Aorta (tissue), 5 donors: Measurements from ENCODE around the gene PPP4R3A. TPM values are rescaled to one million over a fixed set of nuclear protein-coding genes. Genes with fewer than 3 reads are reported as not detected.

ENCODE experiments used
- ATAC-seq: fragments of 200-7000 bp; cut with Tn5 transposase; one replicate; pipeline ENCODE4 v1.9.1; 2022; ENCODE audit warnings: moderate library complexity; ENCODE audit not compliant: low FRiP score
- DNase-seq, 2 donors: peaks; one replicate each; pipeline ENCODE4 v3.0.0-alpha.2; 2020
- H3K27ac ChIP-seq, 2 donors: one replicate each; pipeline ENCODE4 v1.5.1; 2013; ENCODE audit warnings: low read length in 2 of 2, mild to moderate bottlenecking in 2 of 2, moderate library complexity in 2 of 2, control low read depth in 1 of 2, inconsistent platforms in 1 of 2, low read depth in 1 of 2
- H3K27me3 ChIP-seq, 2 donors: one replicate each; pipeline ENCODE4 v1.6.1; 2013; ENCODE audit warnings: control low read depth in 1 of 2, low read length in 1 of 2, mild to moderate bottlenecking in 1 of 2, moderate library complexity in 1 of 2; ENCODE audit not compliant: insufficient read depth in 2 of 2, control insufficient read depth in 1 of 2
- H3K36me3 ChIP-seq, 2 donors: one replicate each; pipeline ENCODE4 v1.6.1; 2013; ENCODE audit warnings: control low read depth in 1 of 2, low read length in 1 of 2, mild to moderate bottlenecking in 1 of 2; ENCODE audit not compliant: insufficient read depth in 2 of 2, control insufficient read depth in 1 of 2
- H3K4me1 ChIP-seq, 2 donors: one replicate each; pipeline ENCODE4 v1.6.1; 2013; ENCODE audit warnings: low read length in 2 of 2, control low read depth in 1 of 2, mild to moderate bottlenecking in 1 of 2, moderate library complexity in 1 of 2; ENCODE audit not compliant: insufficient read depth in 2 of 2, control insufficient read depth in 1 of 2
- H3K4me3 ChIP-seq, 2 donors: one replicate each; pipeline ENCODE4 v1.5.1; 2013; ENCODE audit warnings: low read length in 2 of 2, control low read depth in 1 of 2, mild to moderate bottlenecking in 1 of 2
- H3K9me3 ChIP-seq: one replicate; pipeline ENCODE4 v1.6.1; 2013; ENCODE audit warnings: mild to moderate bottlenecking, low read length; ENCODE audit not compliant: control insufficient read depth
- WGBS, 2 donors: extraction: QIAGEN DNeasy Blood & Tissue Kit; methylation state at CpG; one replicate each; pipeline ENCODE4 v1.1.7; 2013; 5-methylcytosine and 5-hydroxymethylcytosine counted together
- intact Hi-C, 2 donors: fragments of 100-400 bp; cut with DNase I; formaldehyde crosslinking; loops; one replicate each; pipeline versions ENCODE4 v1.14.2 to v1.15.0; 2022
- polyA plus RNA-seq, 2 donors: library from polyadenylated mRNA; stranded (reverse); fragments of 200-250 nt; gene quantifications; one replicate each; pipeline ENCODE4 v1.2.3, GENCODE V29; 2013
- total RNA-seq, 2 donors: library from RNA; stranded (reverse); fragmentation: NEBNext Ultra II Directional; extraction: Animal tissue kit (Norgen Biotek cat#: 25700); gene quantifications; one replicate each; pipeline ENCODE4 v1.2.1, GENCODE V29; 2021
- donor health status: healthy with polysubstance abuse.
- donor health status: Bipolar disorder and iron deficiency.
- donor health status: DM: no; HTN: no; CAD: no.
- donor health status: DM: no; HTN: no; CAD: no.
- donor health status: DM: yes; HTN: yes; CAD: no.

Gene PPP4R3A
- total and polyA plus RNA-seq, 4 donors = 37.7 to 75.4 (median 55.0) TPM

DNA sequence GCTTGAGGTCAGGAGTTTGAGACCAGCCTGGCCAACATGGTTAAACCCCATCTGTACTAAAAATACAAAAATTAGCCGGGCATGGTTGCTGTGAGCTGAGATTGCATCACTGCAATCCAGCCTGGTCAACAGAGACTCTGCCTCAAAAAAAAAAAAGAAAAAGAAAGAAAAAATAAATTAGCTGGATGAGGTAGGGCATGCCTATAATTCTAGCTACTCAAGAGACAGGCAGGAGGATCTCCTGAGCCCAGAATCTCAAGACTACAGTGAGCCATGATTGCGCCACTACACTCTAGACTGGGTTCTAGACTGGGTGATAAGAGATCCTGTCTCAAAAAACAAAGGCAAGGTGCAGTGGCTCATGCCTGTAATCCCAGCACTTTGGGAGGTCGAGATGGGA, 16.9 kb downstream of the PPP4R3A start:
- Histone ChIP-seq H3K9me3 (no peaks in the 10 kb centered on the region), H3K27me3 (no peaks in the 10 kb centered on the region), H3K27ac (no peak overlapping the region), H3K4me3 (no peak overlapping the region), H3K4me1 (peaks cover 0 to 8% of the 10 kb centered on the region in 2 donors), H3K36me3 (peaks cover 0 to 3% of the 10 kb centered on the region in 2 donors)
- WGBS, 2 donors = 62 to 64% methylated on average over 3 of the region's 3 CpGs
- DNase-seq (no peak), ATAC-seq (no peak)
- intact Hi-C loops = no loop called here

DNA sequence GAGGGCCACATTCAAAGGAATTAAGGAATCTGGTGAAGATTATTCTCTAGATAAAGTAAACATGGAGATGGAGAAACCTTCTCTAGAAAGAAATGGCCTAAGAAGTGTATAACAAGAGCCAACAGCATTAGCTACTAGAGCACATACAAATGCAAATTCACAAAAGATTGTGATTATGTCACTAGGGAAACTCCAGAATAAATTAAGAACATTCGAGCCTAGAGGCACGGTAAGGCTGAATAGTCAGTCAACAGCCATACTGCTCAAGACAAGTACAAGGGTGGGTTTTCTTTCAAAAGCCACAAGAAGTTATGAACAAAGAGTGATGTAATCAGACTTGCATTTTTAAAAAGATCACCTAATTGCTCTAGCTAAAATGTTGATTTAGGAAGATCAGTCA, 25.4 kb downstream of the PPP4R3A start:
- no peak for DNase-seq
- no peak for ATAC-seq
- intact Hi-C loops = no loop called here
- H3K9me3 ChIP-seq = no peaks in the 10 kb centered on the region
- peaks cover 0 to 9% of the 10 kb centered on the region in 2 donors for H3K4me1 ChIP-seq
- H3K4me3 ChIP-seq = no peak overlapping the region
- WGBS, 2 donors = 70 to 78% methylated on average over 2 of the region's 2 CpGs
- H3K27ac ChIP-seq = no peak overlapping the region
- H3K27me3 ChIP-seq = peaks cover 0 to 1% of the 10 kb centered on the region in 2 donors
- H3K36me3 ChIP-seq = peaks cover 2 to 12% of the 10 kb centered on the region in 2 donors

DNA sequence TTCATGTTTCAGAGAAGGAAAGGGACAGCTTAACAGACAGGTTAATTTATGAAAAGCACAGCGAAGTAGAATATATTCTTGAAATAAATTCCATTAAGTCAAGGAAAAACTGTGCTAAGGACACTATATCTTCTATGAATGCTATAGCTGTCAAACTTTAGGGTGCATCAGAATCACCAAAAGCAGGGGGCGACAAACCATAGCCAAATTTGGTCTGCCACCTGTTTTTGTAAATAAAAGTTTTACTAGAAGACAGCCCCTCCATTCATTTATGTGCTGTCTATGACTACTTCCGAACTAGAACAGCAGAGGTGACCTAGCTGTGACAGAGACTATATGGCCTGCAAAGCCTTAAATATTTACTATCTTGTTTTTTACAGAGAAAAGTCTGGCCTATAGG, 25.9 kb downstream of the PPP4R3A start:
- DNase-seq = no peak
- Histone ChIP-seq H3K9me3 (no peaks in the 10 kb centered on the region), H3K27me3 (peaks cover 0 to 1% of the 10 kb centered on the region in 2 donors), H3K4me1 (peaks cover 0 to 9% of the 10 kb centered on the region in 2 donors), H3K27ac (no peak overlapping the region), H3K36me3 (peaks cover 2 to 12% of the 10 kb centered on the region in 2 donors), H3K4me3 (no peak overlapping the region)
- intact Hi-C loops = no loop called here
- ATAC-seq = no peak
- 75 to 85% methylated on average over 3 of the region's 3 CpGs for WGBS, 2 donors

DNA sequence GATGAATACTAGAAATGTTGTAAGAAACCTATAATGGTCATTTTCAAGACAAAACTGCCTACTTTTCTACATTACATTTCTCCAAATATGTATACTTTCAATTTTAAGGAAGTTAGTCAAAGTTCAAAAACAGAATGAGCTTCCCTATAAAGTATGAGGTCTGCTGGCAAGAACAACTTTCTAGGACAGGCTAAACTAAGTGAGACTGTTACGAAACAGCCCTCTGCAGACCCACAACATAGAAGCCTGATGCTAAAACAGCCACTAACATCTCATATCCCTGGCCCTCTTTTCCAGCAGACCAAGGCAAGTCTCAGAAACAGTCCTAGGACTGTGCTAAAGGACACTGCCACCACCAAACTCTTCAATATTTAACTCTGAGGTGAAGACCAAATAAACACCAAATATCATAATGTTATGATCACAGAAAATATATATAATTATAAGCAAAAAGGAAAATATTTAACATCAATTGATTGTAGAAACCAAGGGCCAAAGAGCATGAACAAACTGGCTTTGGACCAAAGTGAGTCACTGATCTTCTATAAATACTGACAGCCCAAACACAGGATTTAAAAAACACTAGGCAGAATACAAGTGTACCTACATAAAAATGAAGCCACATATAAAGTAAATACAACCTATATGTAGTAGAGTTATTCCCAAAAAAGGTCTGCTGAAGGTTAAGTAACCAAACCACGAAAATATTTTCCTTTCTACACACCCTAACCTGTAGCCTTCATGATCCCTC, 27.7 kb downstream of the PPP4R3A start:
- H3K27me3 ChIP-seq = no peaks in the 10 kb centered on the region
- no peak overlapping the region for H3K4me3 ChIP-seq
- no peaks in the 10 kb centered on the region for H3K9me3 ChIP-seq
- DNase-seq (no peak), ATAC-seq (no peak)
- intact Hi-C loops = no loop called here
- H3K27ac ChIP-seq = no peak overlapping the region
- H3K36me3 ChIP-seq = peaks cover 2 to 12% of the 10 kb centered on the region in 2 donors
- 24 to 34% methylated on average over 2 of the region's 2 CpGs for WGBS, 2 donors
- peaks cover 0 to 9% of the 10 kb centered on the region in 2 donors for H3K4me1 ChIP-seq

DNA sequence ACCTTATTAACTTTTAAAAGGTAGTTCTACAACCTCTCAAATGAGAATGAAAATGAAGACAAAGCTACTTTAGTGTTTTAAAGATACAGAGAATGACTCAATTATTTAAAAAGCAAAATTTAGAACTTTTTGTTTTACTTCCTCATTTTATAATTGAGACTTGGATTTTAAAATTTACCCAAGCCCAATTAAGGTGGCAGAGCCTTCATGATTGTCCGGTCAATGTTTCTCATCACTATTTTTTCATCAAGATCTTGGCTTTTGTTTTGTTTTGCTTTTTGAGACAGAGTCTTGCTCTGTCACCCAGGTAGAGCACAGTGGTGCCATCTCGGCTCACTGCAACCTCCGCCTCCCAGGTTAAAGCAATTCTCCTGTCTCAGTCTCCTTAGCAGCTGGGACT, 32.7 kb downstream of the PPP4R3A start:
- DNase-seq (no peak), ATAC-seq (no peak)
- Histone ChIP-seq H3K9me3 (no peaks in the 10 kb centered on the region), H3K27me3 (no peaks in the 10 kb centered on the region), H3K27ac (no peak overlapping the region), H3K4me1 (peaks cover 0 to 5% of the 10 kb centered on the region in 2 donors), H3K4me3 (no peak overlapping the region), H3K36me3 (peaks cover 5 to 6% of the 10 kb centered on the region in 2 donors)
- intact Hi-C loops = no loop called here
- 96 to 97% methylated on average over 3 of the region's 3 CpGs for WGBS, 2 donors

DNA sequence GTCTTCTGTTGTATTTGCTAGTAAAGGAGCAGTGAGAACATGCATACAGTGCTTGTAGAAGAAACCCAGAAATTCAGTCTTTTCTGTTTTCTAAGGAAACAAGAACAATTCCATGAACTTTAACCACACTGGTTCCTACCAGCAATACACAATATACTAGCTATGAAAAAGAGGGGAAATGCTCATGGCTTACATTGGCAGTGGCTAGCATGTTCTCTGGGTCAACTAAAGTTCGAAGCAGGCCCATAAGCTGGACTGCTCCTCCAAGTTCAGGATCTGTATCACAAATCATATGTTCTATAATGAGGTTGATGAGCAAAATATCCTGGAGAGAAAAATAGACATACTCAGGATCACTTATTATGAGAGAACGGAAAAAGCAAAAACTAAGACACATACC, 37.1 kb downstream of the PPP4R3A start:
- 67 to 79% methylated on average over 2 of the region's 2 CpGs for whole genome bisulfite sequencing, 2 donors
- H3K36me3 ChIP-seq = peaks cover 2 to 6% of the 10 kb centered on the region in 2 donors
- DNase-seq = no peak
- no peaks in the 10 kb centered on the region for H3K9me3 ChIP-seq
- no peak for ATAC-seq
- H3K27ac ChIP-seq = no peak overlapping the region
- H3K4me1 ChIP-seq = no peaks in the 10 kb centered on the region
- H3K27me3 ChIP-seq = no peaks in the 10 kb centered on the region
- intact Hi-C loops = no loop called here
- no peak overlapping the region for H3K4me3 ChIP-seq

DNA sequence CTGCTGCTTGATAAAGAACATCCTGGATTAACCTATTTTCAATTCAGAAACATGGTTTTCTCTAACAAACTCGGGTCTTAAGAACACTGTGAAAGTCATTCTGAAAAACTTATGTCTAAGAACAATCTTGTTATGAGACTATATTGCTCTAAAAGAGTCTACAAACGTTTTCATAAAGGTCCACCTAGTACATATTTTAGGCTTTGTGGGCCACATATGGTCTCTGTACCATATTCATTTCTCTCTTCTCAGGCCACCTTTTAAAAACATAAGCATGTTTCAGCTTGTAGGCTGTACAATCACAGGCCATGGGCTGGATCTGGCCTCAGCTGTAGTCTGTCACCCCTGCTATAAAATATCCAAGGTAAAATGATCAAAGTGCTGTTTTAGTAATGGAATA, 39.9 kb downstream of the PPP4R3A start:
- Histone ChIP-seq H3K4me1 (no peaks in the 10 kb centered on the region), H3K4me3 (no peak overlapping the region), H3K36me3 (peaks cover 2 to 6% of the 10 kb centered on the region in 2 donors), H3K27ac (no peak overlapping the region), H3K27me3 (no peaks in the 10 kb centered on the region), H3K9me3 (no peaks in the 10 kb centered on the region)
- intact Hi-C loops = no loop called here
- 76 to 83% methylated on average over 2 of the region's 2 CpGs for WGBS, 2 donors
- DNase-seq (no peak), ATAC-seq (no peak)

DNA sequence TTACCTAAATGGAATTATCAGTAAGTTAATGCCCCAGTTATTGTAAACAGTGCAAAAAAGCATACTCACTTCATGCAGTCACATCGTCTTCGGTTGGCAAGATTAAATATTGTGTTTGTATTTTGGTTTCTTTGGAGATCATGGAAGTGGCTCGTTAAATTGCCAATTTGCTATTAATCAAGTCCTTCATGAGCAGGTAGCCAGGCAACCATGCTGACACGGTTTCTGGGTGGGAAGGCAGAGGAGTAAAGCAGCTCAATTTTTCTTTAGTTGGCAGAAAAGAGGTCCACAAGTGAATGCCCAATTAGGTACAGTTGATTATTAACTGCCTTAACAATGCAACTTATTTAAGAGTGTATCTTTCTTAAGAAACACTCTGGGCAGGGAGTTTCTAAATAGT, 43.9 kb downstream of the PPP4R3A start:
- no peak for ATAC-seq
- WGBS, 2 donors = 54 to 68% methylated on average over 4 of the region's 4 CpGs
- peaks cover 3 to 7% of the 10 kb centered on the region in 2 donors for H3K36me3 ChIP-seq

DNA sequence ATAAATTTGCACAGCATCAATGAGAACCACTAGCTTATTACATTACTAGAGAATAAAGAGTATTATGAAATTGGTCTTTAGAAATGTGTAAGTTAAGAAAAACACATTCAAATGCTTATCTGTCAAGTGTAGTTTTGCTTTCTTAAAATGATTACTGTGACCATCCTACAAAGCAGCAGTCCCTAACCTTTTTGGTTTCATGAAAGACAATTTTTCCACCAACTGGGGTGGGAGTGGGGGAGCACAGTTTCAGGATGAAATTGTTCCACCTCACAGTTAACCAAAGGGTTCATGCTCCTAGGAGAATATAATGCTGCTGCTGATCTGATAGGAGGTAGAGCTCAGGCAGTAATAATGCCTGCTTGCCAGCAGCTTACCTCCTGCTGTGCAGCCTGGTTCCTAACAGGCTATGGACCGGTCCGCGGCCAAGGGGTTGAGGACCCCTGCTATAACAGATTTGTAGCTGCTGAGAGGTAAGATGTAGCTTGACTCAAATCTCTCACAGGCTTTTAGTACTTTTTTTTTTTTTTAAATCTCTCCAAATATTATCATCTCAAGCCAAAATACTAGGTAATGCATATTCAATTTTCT, 45.4 kb downstream of the PPP4R3A start:
- Histone ChIP-seq H3K4me3 (no peak overlapping the region), H3K36me3 (peaks cover 3 to 5% of the 10 kb centered on the region in 2 donors), H3K27ac (no peak overlapping the region), H3K9me3 (no peaks in the 10 kb centered on the region), H3K27me3 (no peaks in the 10 kb centered on the region), H3K4me1 (no peaks in the 10 kb centered on the region)
- DNase-seq (no peak), ATAC-seq (no peak)
- intact Hi-C loops = no loop called here
- WGBS, 2 donors = 61 to 79% methylated on average over 3 of the region's 3 CpGs

More for the DNA sequence above, 43.9 kb downstream of the PPP4R3A start:
- no peak for DNase-seq
- H3K4me1 ChIP-seq = no peaks in the 10 kb centered on the region
- H3K27ac ChIP-seq = no peak overlapping the region
- H3K9me3 ChIP-seq = no peaks in the 10 kb centered on the region
- no peaks in the 10 kb centered on the region for H3K27me3 ChIP-seq
- no peak overlapping the region for H3K4me3 ChIP-seq
- intact Hi-C loops = no loop called here
